H1 (cell line): ENCODE measurements around the gene CADPS. TPM values are rescaled to one million over a fixed set of nuclear protein-coding genes. Genes with fewer than 3 reads are reported as not detected.

Experiments
- CTCF ChIA-PET: fragments of 300-600 bp; sonication (Branson Sonifier 250); formaldehyde crosslinking; loops from one replicate; lab custom pipeline; 2021; ENCODE audit not compliant: partially characterized antibody; lab: Charles Lee
- POLR2A ChIA-PET: fragments of 300-600 bp; sonication (Branson Sonifier 250); formaldehyde crosslinking; loops from one replicate; lab custom pipeline; 2021; ENCODE audit warnings: inconsistent platforms; ENCODE audit not compliant: partially characterized antibody; lab: Charles Lee
- DNase-seq, 2 experiments: peaks; one replicate each; pipeline versions ENCODE4 v3.0.0 to v3.0.0-alpha.2; 2010 to 2022; ENCODE audit warnings: low spot score in 2 of 2, low read depth in 1 of 2, mixed read lengths in 1 of 2
- FAIRE-seq: peaks from 2 replicates; lab custom pipeline; 2011; peaks lifted over from hg19 to GRCh38; lab: Jason Lieb, UNC
- H2AFZ ChIP-seq: 2 replicates; pipeline ENCODE4 v1.8.1; 2012; ENCODE audit warnings: low read length, inconsistent platforms
- H2AK5ac ChIP-seq: 2 replicates; pipeline ENCODE4 v1.6.1; 2013; ENCODE audit warnings: low read depth, low read length
- H2BK120ac ChIP-seq: replicated peaks from 2 replicates; pipeline ENCODE3; 2013; ENCODE audit warnings: low read depth, low read length, inconsistent platforms
- H2BK12ac ChIP-seq: 2 replicates; pipeline ENCODE4 v1.6.1; 2013; ENCODE audit warnings: low read depth, low read length
- H2BK15ac ChIP-seq: 2 replicates; pipeline ENCODE4 v1.6.1; 2013; ENCODE audit warnings: low read length
- H2BK20ac ChIP-seq: 2 replicates; pipeline ENCODE4 v1.6.1; 2013; ENCODE audit warnings: low read length
- H2BK5ac ChIP-seq: 2 replicates; pipeline ENCODE4 v1.6.1; 2013; ENCODE audit warnings: low read depth, low read length
- H3K14ac ChIP-seq: 2 replicates; pipeline ENCODE4 v1.6.1; 2013; ENCODE audit warnings: inconsistent platforms; ENCODE audit not compliant: insufficient read length
- H3K18ac ChIP-seq: 2 replicates; pipeline ENCODE4 v1.6.1; 2013; ENCODE audit warnings: low read length; ENCODE audit errors: extremely low read depth
- H3K23ac ChIP-seq: 2 replicates; pipeline ENCODE4 v1.6.1; 2013; ENCODE audit warnings: inconsistent platforms; ENCODE audit not compliant: insufficient read length
- H3K23me2 ChIP-seq: 2 replicates; pipeline ENCODE4 v1.6.1; 2013; ENCODE audit warnings: low read depth, low read length
- H3K27ac ChIP-seq: 2 replicates; pipeline ENCODE4 v1.6.1; 2011; ENCODE audit warnings: low read depth, low read length, inconsistent platforms
- H3K27me3 ChIP-seq, 4 experiments: replicated peaks in 1 of 4; 1 replicate in 1 of 4; 2 replicates in 3 of 4; pipeline versions ENCODE4 v1.6.1 to v1.8.1; 2011 to 2013; ENCODE audit warnings: low read length in 3 of 4, mild to moderate bottlenecking in 3 of 4, inconsistent platforms in 2 of 4, mixed read lengths in 2 of 4, moderate library complexity in 1 of 4; ENCODE audit not compliant: control insufficient read depth in 3 of 4, insufficient read depth in 3 of 4; ENCODE audit errors: extremely low read depth in 1 of 4
- H3K36me3 ChIP-seq, 4 experiments: 2 replicates each; pipeline versions ENCODE4 v1.6.1 to v1.8.1; 2011 to 2013; ENCODE audit warnings: mild to moderate bottlenecking in 4 of 4, low read length in 3 of 4, moderate library complexity in 2 of 4, control low read depth in 1 of 4, inconsistent platforms in 1 of 4; ENCODE audit not compliant: insufficient read depth in 4 of 4, control insufficient read depth in 2 of 4
- H3K4ac ChIP-seq: replicated peaks from 2 replicates; pipeline ENCODE3; 2013; ENCODE audit warnings: low read length, low read depth, mixed read lengths, inconsistent platforms; ENCODE audit not compliant: insufficient read length
- H3K4me1 ChIP-seq, 4 experiments: replicated peaks in 1 of 4; 1 replicate in 1 of 4; 2 replicates in 3 of 4; pipeline versions ENCODE4 v1.6.1 to v1.8.1; 2011 to 2013; ENCODE audit warnings: low read length in 3 of 4, inconsistent platforms in 2 of 4, mixed read lengths in 1 of 4; ENCODE audit not compliant: insufficient read depth in 4 of 4, control insufficient read depth in 3 of 4
- H3K4me2 ChIP-seq, 2 experiments: 2 replicates each; pipeline versions ENCODE4 v1.6.1 to v1.8.1; 2011 to 2013; ENCODE audit warnings: low read depth in 2 of 2, low read length in 2 of 2, control low read depth in 1 of 2, inconsistent platforms in 1 of 2, mild to moderate bottlenecking in 1 of 2; ENCODE audit not compliant: insufficient read depth in 1 of 2
- H3K4me3 ChIP-seq, 4 experiments: fragments of 200-600, 300-600 bp in 1 of 4; sonication (generic), shearing (Covaris generic), sonication (Bioruptor Twin) in 1 of 4; 2 replicates each; pipeline versions ENCODE4 v1.5.1 to v1.8.1; 2011 to 2016; ENCODE audit warnings: low read length in 4 of 4, low read depth in 3 of 4, control low read depth in 2 of 4, inconsistent platforms in 2 of 4, mild to moderate bottlenecking in 2 of 4, mixed read lengths in 1 of 4, moderate library complexity in 1 of 4; ENCODE audit not compliant: insufficient read depth in 2 of 4; ENCODE audit errors: extremely low read depth in 1 of 4
- H3K56ac ChIP-seq: replicated peaks from 2 replicates; pipeline ENCODE3; 2013; ENCODE audit warnings: low read depth, mild to moderate bottlenecking, mixed read lengths, low read length, inconsistent platforms; ENCODE audit not compliant: insufficient read length
- H3K79me1 ChIP-seq: 2 replicates; pipeline ENCODE4 v1.6.1; 2013; ENCODE audit warnings: low read depth, low read length, control low read depth
- H3K79me2 ChIP-seq, 2 experiments: 2 replicates each; pipeline versions ENCODE4 v1.6.1 to v1.8.1; 2012 to 2013; ENCODE audit warnings: low read length in 2 of 2, mild to moderate bottlenecking in 2 of 2, inconsistent platforms in 1 of 2; ENCODE audit not compliant: insufficient read depth in 2 of 2, control insufficient read depth in 1 of 2
- H3K9ac ChIP-seq, 4 experiments: replicated peaks in 1 of 4; 1 replicate in 1 of 4; 2 replicates in 3 of 4; pipeline versions ENCODE4 v1.6.1 to v1.8.1; 2011 to 2013; ENCODE audit warnings: low read depth in 3 of 4, low read length in 3 of 4, control low read depth in 2 of 4, mild to moderate bottlenecking in 2 of 4, moderate library complexity in 2 of 4, inconsistent platforms in 1 of 4; ENCODE audit errors: extremely low read depth in 1 of 4
- H3K9me3 ChIP-seq, 2 experiments: 2 replicates each; pipeline versions ENCODE4 v1.6.1 to v1.8.1; 2012 to 2013; ENCODE audit warnings: mild to moderate bottlenecking in 2 of 2, moderate library complexity in 2 of 2, control low read depth in 1 of 2, inconsistent platforms in 1 of 2, low read depth in 1 of 2, low read length in 1 of 2, mixed read lengths in 1 of 2; ENCODE audit not compliant: insufficient read depth in 2 of 2
- H4K20me1 ChIP-seq, 2 experiments: replicated peaks in 1 of 2; 2 replicates each; pipeline versions ENCODE3 to v1.8.1; 2011 to 2013; ENCODE audit warnings: inconsistent platforms in 2 of 2, low read length in 2 of 2, mild to moderate bottlenecking in 1 of 2; ENCODE audit not compliant: insufficient read depth in 2 of 2, control insufficient read depth in 1 of 2
- H4K5ac ChIP-seq: 2 replicates; pipeline ENCODE4 v1.6.1; 2013; ENCODE audit warnings: low read length, low read depth, mixed read lengths, inconsistent platforms; ENCODE audit not compliant: insufficient read length
- H4K8ac ChIP-seq: 2 replicates; pipeline ENCODE4 v1.8.0; 2013; ENCODE audit warnings: mild to moderate bottlenecking, moderate library complexity, low read length, inconsistent platforms; ENCODE audit not compliant: insufficient read depth; ENCODE audit errors: extremely low read depth
- H4K91ac ChIP-seq: replicated peaks from 2 replicates; pipeline ENCODE3; 2013; ENCODE audit warnings: low read length, mixed read lengths, inconsistent platforms; ENCODE audit not compliant: insufficient read length
- ASH2L ChIP-seq: fragments of 200-600, 300-600 bp; sonication (generic); IDR thresholded peaks from one replicate; pipeline ENCODE4 v1.7.1; 2017; ENCODE audit warnings: low read length
- EGR1 ChIP-seq: IDR thresholded peaks from 2 replicates; pipeline ENCODE4 v1.6.1; 2011; ENCODE audit warnings: low read depth, low read length, borderline replicate concordance
- MAFK ChIP-seq: IDR thresholded peaks from 2 replicates; pipeline ENCODE4 v1.6.1; 2012; ENCODE audit warnings: low read depth, mild to moderate bottlenecking, improper control_type of control experiment, low read length
- POLR2A ChIP-seq, 2 experiments: IDR thresholded peaks; 1 replicate in 1 of 2; 2 replicates in 1 of 2; pipeline ENCODE4 v1.6.1; 2011; ENCODE audit warnings: low read depth in 2 of 2, low read length in 2 of 2, mild to moderate bottlenecking in 2 of 2; ENCODE audit errors: control extremely low read depth in 1 of 2
- SAP30 ChIP-seq: fragments of 300-600 bp; sonication (generic); IDR thresholded peaks from 2 replicates; pipeline ENCODE4 v1.7.1; 2012; ENCODE audit warnings: low read length, moderate library complexity, mild to moderate bottlenecking, inconsistent platforms; ENCODE audit not compliant: insufficient read depth, insufficient replicate concordance
- SIRT6 ChIP-seq: IDR thresholded peaks from one replicate; pipeline ENCODE4 v1.7.1; 2012; ENCODE audit warnings: low read length, inconsistent platforms
- SP4 ChIP-seq: IDR thresholded peaks from 2 replicates; pipeline ENCODE4 v1.6.1; 2012; ENCODE audit warnings: low read length, inconsistent platforms
- WGBS, 2 experiments: shearing (Covaris generic) in 1 of 2; methylation state at CpG; one replicate each; pipeline versions ENCODE4 v1.1.6 to v1.1.7; 2013 to 2015; ENCODE audit warnings: low lambda C conversion rate in 2 of 2, mixed read lengths in 2 of 2, inconsistent platforms in 1 of 2, low coverage in 1 of 2, missing lambda C conversion rate in 1 of 2; ENCODE audit not compliant: insufficient replicate concordance in 2 of 2, insufficient coverage in 1 of 2, insufficient read length in 1 of 2; ENCODE audit errors: extremely low coverage in 1 of 2, missing lambda C conversion rate in 1 of 2; 5-methylcytosine and 5-hydroxymethylcytosine counted together
- polyA plus RNA-seq, 7 experiments: library from polyadenylated mRNA; depleted of rRNA in 3 of 7; stranded (reverse) in 5 of 7; unstranded in 2 of 7; fragments of >200 nt in 5 of 7; fragments of 200-250 nt in 2 of 7; gene quantifications; 1 replicate in 5 of 7; 2 replicates in 1 of 7; 4 replicates in 1 of 7; pipeline versions ENCODE4 v1.2.1 to v1.2.3, GENCODE V29; 2011 to 2013; ENCODE audit warnings: missing spikeins in 2 of 7, mixed read lengths in 2 of 7
- total RNA-seq: library from RNA; stranded (reverse); fragmentation: NEBNext Ultra II Directional; extraction: Animal tissue kit (Norgen Biotek cat#: 25700); gene quantifications from 2 replicates; pipeline ENCODE4 v1.2.1, GENCODE V29; 2021

The CADPS gene
- total and polyA plus RNA-seq, 2 of the 8 experiments (the other 6 are each of a cell fraction or from before 2014, with no cell fraction given) = 7.1 to 10.2 TPM

DNA sequence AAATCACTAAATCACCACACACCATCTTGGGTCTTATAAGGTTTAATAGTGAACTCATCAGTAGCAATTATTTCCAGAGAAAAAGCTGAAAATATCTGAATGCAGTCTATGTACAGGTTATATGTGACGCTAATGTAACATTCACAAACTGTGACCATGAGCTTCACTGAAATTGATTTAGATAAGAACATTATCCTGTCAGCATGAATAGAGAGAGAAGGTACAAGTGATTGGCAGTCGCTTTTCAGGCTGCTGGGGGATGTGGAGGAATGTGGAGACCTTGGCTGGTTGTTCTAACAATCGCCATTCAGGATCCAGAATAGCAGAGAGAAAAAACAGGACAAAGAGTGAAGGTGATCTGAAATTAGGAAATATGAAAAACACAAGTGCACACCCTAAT lies 98.1 kb downstream of the CADPS start:
- CTCF ChIA-PET = no interaction called here
- H4K20me1 ChIP-seq = no peaks in the 10 kb centered on the region
- H2AK5ac ChIP-seq = no peak overlapping the region
- no peaks in the 10 kb centered on the region for H3K79me1 ChIP-seq
- POLR2A ChIA-PET = no interaction called here
- H2AFZ ChIP-seq = no peak overlapping the region
- no peaks in the 10 kb centered on the region for H3K27me3 ChIP-seq
- TF ChIP-seq ASH2L (no peak), POLR2A (IDR thresholded peaks at IDR 0.05; ENCODE audit: control extremely low read depth in 1 of 2, low read depth in 2 of 2, low read length in 2 of 2) (no peak), EGR1 (no peak), SP4 (no peak), MAFK (no peak), SAP30 (no peak), SIRT6 (no peak)
- no peak overlapping the region for H3K56ac ChIP-seq
- H3K23ac ChIP-seq = no peak overlapping the region
- WGBS, 2 experiments = 85% methylated on average over 3 of the region's 3 CpGs; no CpG with 5 or more reads in 1 of the 2 experiments
- H3K4me1 ChIP-seq = no peaks in the 10 kb centered on the region
- H2BK120ac ChIP-seq = no peak overlapping the region
- H4K8ac ChIP-seq = no peak overlapping the region
- H3K36me3 ChIP-seq = no peaks in the 10 kb centered on the region
- no peak overlapping the region for H2BK12ac ChIP-seq
- H3K18ac ChIP-seq = no peak overlapping the region
- H3K4me2 ChIP-seq = no peak overlapping the region
- no peak overlapping the region for H3K9ac ChIP-seq
- H2BK15ac ChIP-seq = no peak overlapping the region
- H3K9me3 ChIP-seq = no peaks in the 10 kb centered on the region
- no peak overlapping the region for H3K27ac ChIP-seq
- DNase-seq (no peak), FAIRE-seq (no peak)
- H3K23me2 ChIP-seq = no peaks in the 10 kb centered on the region
- H2BK20ac ChIP-seq = no peak overlapping the region
- H4K91ac ChIP-seq = no peak overlapping the region
- H3K79me2 ChIP-seq = no peaks in the 10 kb centered on the region
- no peak overlapping the region for H3K4me3 ChIP-seq
- H3K4ac ChIP-seq = no peak overlapping the region
- H4K5ac ChIP-seq = no peak overlapping the region
- H2BK5ac ChIP-seq = no peak overlapping the region
- H3K14ac ChIP-seq = no peak overlapping the region
